IMR-90 (cell line): ENCODE measurements around the gene APEX1. TPM values are rescaled to one million over a fixed set of nuclear protein-coding genes. Genes with fewer than 3 reads are reported as not detected.

Experiments used
- ATAC-seq: fragments of 200-7000 bp; cut with Tn5 transposase; 2 replicates; pipeline ENCODE4 v1.9.1; 2020; ENCODE audit warnings: low read depth, mild to moderate bottlenecking, moderate library complexity
- BruUV-seq: library from RNA; stranded (reverse); fragments of 400-500 nt; replicated peaks from 2 replicates; lab custom pipeline; 2021; lab: Mats Ljungman, UMichigan
- CTCF ChIA-PET: fragments of 300-600 bp; formaldehyde crosslinking; extraction: SDS; loops from one replicate; lab custom pipeline; 2021; ENCODE audit warnings: antibody characterized with exemption; lab: Yijun Ruan, JAX
- POLR2A ChIA-PET: fragments of 300-600 bp; sonication (Branson Sonifier 250); formaldehyde crosslinking; loops from one replicate; lab custom pipeline; 2022; ENCODE audit warnings: antibody characterized with exemption; ENCODE audit not compliant: unreplicated experiment; lab: Charles Lee
- DNase-seq: peaks from one replicate; pipeline ENCODE4 v3.0.0; 2013
- H2AFZ ChIP-seq: replicated peaks from 2 replicates; pipeline ENCODE3; 2013; ENCODE audit warnings: low read length, mild to moderate bottlenecking; ENCODE audit not compliant: poor library complexity
- H2AK5ac ChIP-seq: 2 replicates; pipeline ENCODE4 v1.6.1; 2013; ENCODE audit warnings: low read depth, low read length, inconsistent platforms
- H2AK9ac ChIP-seq: replicated peaks from 2 replicates; pipeline ENCODE3; 2013; ENCODE audit warnings: mild to moderate bottlenecking, low read depth, low read length, moderate library complexity; ENCODE audit not compliant: poor library complexity
- H2BK120ac ChIP-seq: 2 replicates; pipeline ENCODE4 v1.6.1; 2013; ENCODE audit warnings: low read depth, low read length, inconsistent platforms
- H2BK15ac ChIP-seq: 3 replicates; pipeline ENCODE4 v1.6.1; 2013; ENCODE audit warnings: low read depth, low read length, inconsistent platforms
- H2BK20ac ChIP-seq: 2 replicates; pipeline ENCODE4 v1.6.1; 2013; ENCODE audit warnings: low read depth, mild to moderate bottlenecking, inconsistent platforms, low read length, moderate library complexity
- H2BK5ac ChIP-seq: 2 replicates; pipeline ENCODE4 v1.6.1; 2013; ENCODE audit warnings: mild to moderate bottlenecking, low read depth, low read length, inconsistent platforms; ENCODE audit not compliant: poor library complexity, severe bottlenecking
- H3K14ac ChIP-seq: replicated peaks from 2 replicates; pipeline ENCODE4 v1.6.1; 2013; ENCODE audit warnings: low read depth, low read length, inconsistent platforms
- H3K18ac ChIP-seq: 2 replicates; pipeline ENCODE4 v1.6.1; 2013; ENCODE audit warnings: low read depth, low read length, control low read depth
- H3K23ac ChIP-seq: 2 replicates; pipeline ENCODE4 v1.6.1; 2013; ENCODE audit warnings: low read depth, low read length, inconsistent platforms
- H3K27ac ChIP-seq: 2 replicates; pipeline ENCODE4 v1.5.1; 2013; ENCODE audit warnings: mild to moderate bottlenecking, control low read depth, low read length; ENCODE audit not compliant: insufficient read depth
- H3K27me3 ChIP-seq: 2 replicates; pipeline ENCODE4 v1.6.1; 2013; ENCODE audit warnings: low read length; ENCODE audit not compliant: control insufficient read depth, insufficient read depth
- H3K36me3 ChIP-seq: 2 replicates; pipeline ENCODE4 v1.6.1; 2013; ENCODE audit warnings: low read length, mixed read lengths; ENCODE audit not compliant: control insufficient read depth, insufficient read depth
- H3K4ac ChIP-seq: 2 replicates; pipeline ENCODE4 v1.6.1; 2013; ENCODE audit warnings: low read depth, low read length, inconsistent platforms
- H3K4me1 ChIP-seq: 2 replicates; pipeline ENCODE4 v1.6.1; 2013; ENCODE audit warnings: low read length, mixed read lengths; ENCODE audit not compliant: control insufficient read depth, insufficient read depth
- H3K4me2 ChIP-seq: 2 replicates; pipeline ENCODE4 v1.6.1; 2013; ENCODE audit warnings: low read depth, mild to moderate bottlenecking, control low read depth, low read length, moderate library complexity
- H3K4me3 ChIP-seq: 2 replicates; pipeline ENCODE4 v1.5.1; 2013; ENCODE audit warnings: low read depth, mild to moderate bottlenecking, control low read depth, low read length, moderate library complexity; ENCODE audit not compliant: insufficient read depth
- H3K56ac ChIP-seq: 2 replicates; pipeline ENCODE4 v1.6.1; 2013; ENCODE audit warnings: low read length, inconsistent platforms; ENCODE audit not compliant: insufficient read depth; ENCODE audit errors: extremely low read depth
- H3K79me1 ChIP-seq, 2 experiments: 2 replicates each; pipeline ENCODE4 v1.6.1; 2013; ENCODE audit warnings: low read length in 2 of 2, inconsistent platforms in 1 of 2, low read depth in 1 of 2
- H3K9ac ChIP-seq: 2 replicates; pipeline ENCODE4 v1.6.1; 2013; ENCODE audit warnings: low read depth, low read length, control low read depth
- H3K9me1 ChIP-seq: 2 replicates; pipeline ENCODE4 v1.6.1; 2013; ENCODE audit warnings: low read length, inconsistent platforms; ENCODE audit not compliant: insufficient read depth
- H3K9me3 ChIP-seq: 2 replicates; pipeline ENCODE4 v1.6.1; 2013; ENCODE audit warnings: low read length; ENCODE audit not compliant: control insufficient read depth, insufficient read depth
- H4K20me1 ChIP-seq: 2 replicates; pipeline ENCODE4 v1.6.1; 2013; ENCODE audit warnings: low read length, inconsistent platforms; ENCODE audit not compliant: insufficient read depth
- H4K5ac ChIP-seq: 2 replicates; pipeline ENCODE4 v1.6.1; 2013; ENCODE audit warnings: mild to moderate bottlenecking, low read depth, low read length, control low read depth
- H4K8ac ChIP-seq, 2 experiments: 2 replicates each; pipeline ENCODE4 v1.6.1; 2013; ENCODE audit warnings: low read depth in 2 of 2, low read length in 2 of 2, control low read depth in 1 of 2, inconsistent platforms in 1 of 2
- H4K91ac ChIP-seq: 2 replicates; pipeline ENCODE4 v1.6.1; 2013; ENCODE audit warnings: low read depth, low read length, inconsistent platforms; ENCODE audit not compliant: insufficient read depth
- CTCF ChIP-seq: conservative IDR thresholded peaks from 2 replicates; pipeline ENCODE4 v1.5.1; 2012; ENCODE audit warnings: mild to moderate bottlenecking, low read depth, low read length, improper control_type of control experiment
- ELK1 ChIP-seq: fragments of 150-350 bp; IDR thresholded peaks from 2 replicates; pipeline ENCODE4 v1.6.1; 2016; ENCODE audit warnings: low read depth, mild to moderate bottlenecking, low read length, moderate library complexity, borderline replicate concordance
- MXI1 ChIP-seq: IDR thresholded peaks from 2 replicates; pipeline ENCODE4 v1.6.1; 2012; ENCODE audit warnings: low read depth, mild to moderate bottlenecking, low read length, moderate library complexity, borderline replicate concordance
- POLR2A ChIP-seq: IDR thresholded peaks from 2 replicates; pipeline ENCODE4 v1.6.1; 2012; ENCODE audit warnings: mild to moderate bottlenecking, low read depth, low read length
- RAD21 ChIP-seq: IDR thresholded peaks from 2 replicates; pipeline ENCODE4 v1.6.1; 2012; ENCODE audit warnings: low read length, improper control_type of control experiment
- WGBS, 2 experiments: methylation state at CpG; one replicate each; pipeline versions ENCODE4 v1.1.5 to v1.1.7; 2013; ENCODE audit warnings: missing lambda C conversion rate in 2 of 2; ENCODE audit not compliant: insufficient read length in 1 of 2; ENCODE audit errors: extremely low coverage in 2 of 2; 5-methylcytosine and 5-hydroxymethylcytosine counted together
- dilution Hi-C: fragments of 300-500 bp; cut with HindIII; formaldehyde crosslinking; loops from one replicate; pipeline ENCODE4 v1.14.3; 2018; ENCODE audit warnings: low sequenced_read_pairs; ENCODE audit not compliant: unreplicated experiment
- in situ Hi-C: fragments of 300-500 bp; cut with MboI; formaldehyde crosslinking; loops from 3 replicates; pipeline ENCODE4 v1.14.3; 2019; ENCODE audit warnings: low sequenced_read_pairs, inconsistent platforms, mixed read lengths
- intact Hi-C: fragments of 100-400 bp; cut with micrococcal nuclease; formaldehyde crosslinking; loops from 2 replicates; pipeline ENCODE4 v1.10.0; 2022
- polyA plus RNA-seq, 3 experiments: library from polyadenylated mRNA; depleted of rRNA; stranded (reverse); fragments of >200 nt; gene quantifications; 2 replicates each; pipeline ENCODE4 v1.2.3, GENCODE V29; 2012; ENCODE audit warnings: low replicate concordance in 1 of 3
- total RNA-seq: library from RNA; depleted of rRNA; stranded (reverse); fragments of >200 nt; gene quantifications from 2 replicates; pipeline ENCODE4 v1.2.3, GENCODE V29; 2012

APEX1 gene
- total and polyA plus RNA-seq, 2 of the 4 experiments (the other 2 are of a cell fraction), result 125 to 241 TPM

GRCh38 chr14:20469242-20469889, 14.3 kb downstream of the APEX1 start, which contains the start of gene PNP:
TSS of gene PNP (plus strand) at chr14:20469406. CDS start at chr14:20469525, 119 bp downstream.
- Histone ChIP-seq H3K9me3 (no peaks in the 10 kb centered on the region), H4K5ac (peak within 1 kb of the TSS; percentile 11; the same call in 1 of the 2 replicates), H3K23ac (peak within 1 kb of the TSS; percentile 49; the same call in 1 of the 2 replicates), H3K79me1 (peaks cover 15 to 17% of the 10 kb centered on the region in 2 experiments), H3K9me1 (peaks cover 7% of the 10 kb centered on the region), H3K9ac (peak within 1 kb of the TSS; percentile 75), H4K8ac (peak within 1 kb of the TSS; percentile 53 to 73), H2AK5ac (peak within 1 kb of the TSS; percentile 57; the same call in 1 of the 2 replicates), H3K4me2 (peak within 1 kb of the TSS; percentile 95), H3K27me3 (no peaks in the 10 kb centered on the region), H3K18ac (no peak within 1 kb of the TSS; the same call in 1 of the 2 replicates), H3K4me3 (peak within 1 kb of the TSS; percentile 88), H3K56ac (no peak within 1 kb of the TSS), H4K91ac (0 out of 2 replicates have a peak within 1 kb of the TSS, but pooled peaks have one; percentile 36), H2BK15ac (0 out of 3 replicates have a peak within 1 kb of the TSS, but pooled peaks have one; percentile 3), H3K36me3 (peaks cover 1% of the 10 kb centered on the region; the same call in 1 of the 2 replicates), H2AK9ac (peak within 1 kb of the TSS; percentile 18), H3K14ac (peak within 1 kb of the TSS; percentile 71), H2BK20ac (no peak within 1 kb of the TSS), H4K20me1 (no peaks in the 10 kb centered on the region), H3K4ac (peak within 1 kb of the TSS; percentile 72), H3K4me1 (peaks cover 4% of the 10 kb centered on the region; the same call in 1 of the 2 replicates), H3K27ac (peak within 1 kb of the TSS; percentile 58; the same call in 1 of the 2 replicates), H2BK5ac (peak within 1 kb of the TSS; percentile 50), H2AFZ (peak within 1 kb of the TSS; percentile 88), H2BK120ac (peak within 1 kb of the TSS; percentile 44; the same call in 1 of the 2 replicates)
- no peak for TF ChIP-seq CTCF
- no peak for TF ChIP-seq ELK1
- peak; percentile 98 for TF ChIP-seq POLR2A
- 0 out of 2 replicates have a peak, but pooled peaks have one; percentile 48 for TF ChIP-seq MXI1
- no peak for TF ChIP-seq RAD21
- ChIA-PET POLR2A (no interaction called here), CTCF (no interaction called here)
- intact Hi-C loops (loop anchor here (5.0 kb wide), 1 partner anchor 63 kb away; no protein-coding TSS in a partner anchor), in situ Hi-C loops (loop anchor here (25.0 kb wide), 1 partner anchor 618 kb away; the partner anchor contains the start of gene ZNF219), dilution Hi-C loops (no loop called here)
- peak; percentile 85 for DNase-seq
- BruUV-seq, result no TSS peak
- WGBS, 2 experiments, result 0% methylated on average over 9 of the region's 40 CpGs; no CpG with 5 or more reads in 1 of the 2 experiments
- peak; percentile 98 for ATAC-seq
